HepG2 (cell line): ENCODE data around the gene TMEM107. TPM values are rescaled to one million over a fixed set of nuclear protein-coding genes. Genes with fewer than 3 reads are reported as not detected.

Experiments used
- ARNTL ChIP-seq: sonication (generic); formaldehyde crosslinking; IDR thresholded peaks from 2 replicates; pipeline ENCODE4 v1.4.0; 2020; ENCODE audit warnings: mild to moderate bottlenecking, missing genetic modification reagents
- CAMTA2 ChIP-seq: sonication (generic); formaldehyde crosslinking; IDR thresholded peaks from 2 replicates; pipeline ENCODE4 v1.4.0; 2020; ENCODE audit warnings: mild to moderate bottlenecking, missing genetic modification reagents, borderline replicate concordance
- CC2D1A ChIP-seq: sonication (generic); formaldehyde crosslinking; IDR thresholded peaks from 2 replicates; pipeline ENCODE4 v1.8.1; 2023; ENCODE audit warnings: mild to moderate bottlenecking, missing genetic modification reagents
- EED ChIP-seq: sonication (generic); formaldehyde crosslinking; IDR thresholded peaks from 2 replicates; pipeline ENCODE4 v1.5.0; 2020; ENCODE audit warnings: mild to moderate bottlenecking, missing genetic modification reagents
- EZH2 ChIP-seq: conservative IDR thresholded peaks from 2 replicates; pipeline ENCODE4 v1.6.1; 2012; ENCODE audit warnings: mild to moderate bottlenecking, low read depth, low read length, moderate library complexity
- MAFG ChIP-seq: sonication (generic); formaldehyde crosslinking; IDR thresholded peaks from 2 replicates; pipeline ENCODE4 v1.5.1; 2020; ENCODE audit warnings: mild to moderate bottlenecking, missing genetic modification reagents
- NFATC3 ChIP-seq: sonication (generic); formaldehyde crosslinking; IDR thresholded peaks from 2 replicates; pipeline ENCODE4 v1.5.1; 2020; ENCODE audit warnings: mild to moderate bottlenecking, missing genetic modification reagents
- NR3C1 ChIP-seq: sonication (generic); formaldehyde crosslinking; IDR thresholded peaks from 2 replicates; pipeline ENCODE4 v1.4.0; 2020; ENCODE audit warnings: missing genetic modification reagents
- POLR2A ChIP-seq, 2 experiments: IDR thresholded peaks; 2 replicates each; pipeline ENCODE4 v1.6.1; 2011; ENCODE audit warnings: low read depth in 2 of 2, low read length in 2 of 2, mild to moderate bottlenecking in 1 of 2, moderate library complexity in 1 of 2; ENCODE audit not compliant: insufficient read depth in 1 of 2
- PTBP1 ChIP-seq: fragments of 200-400 bp; formaldehyde crosslinking; IDR thresholded peaks from 2 replicates; pipeline ENCODE4 v1.6.1; 2018; ENCODE audit warnings: low read length, low read depth; ENCODE audit not compliant: poor library complexity, severe bottlenecking
- SP2 ChIP-seq: sonication (generic); formaldehyde crosslinking; IDR thresholded peaks from 2 replicates; pipeline ENCODE4 v1.5.1; 2020; ENCODE audit warnings: mild to moderate bottlenecking, missing genetic modification reagents
- SPEN ChIP-seq: sonication (generic); formaldehyde crosslinking; IDR thresholded peaks from 2 replicates; pipeline ENCODE4 v1.5.1; 2020; ENCODE audit warnings: low read depth, mild to moderate bottlenecking, missing genetic modification reagents
- ZFP90 ChIP-seq: sonication (generic); formaldehyde crosslinking; IDR thresholded peaks from 2 replicates; pipeline ENCODE4 v1.8.0; 2022; ENCODE audit warnings: missing genetic modification reagents, mild to moderate bottlenecking, inconsistent platforms, borderline replicate concordance
- ZNF160 ChIP-seq: sonication (generic); formaldehyde crosslinking; IDR thresholded peaks from 2 replicates; pipeline ENCODE4 v1.8.0; 2022; ENCODE audit warnings: mild to moderate bottlenecking, inconsistent platforms, missing genetic modification reagents
- ZNF224 ChIP-seq: sonication (generic); formaldehyde crosslinking; IDR thresholded peaks from 2 replicates; pipeline ENCODE4 v1.5.0; 2020; ENCODE audit warnings: mild to moderate bottlenecking, missing genetic modification reagents
- ZNF530 ChIP-seq: sonication (generic); formaldehyde crosslinking; IDR thresholded peaks from 2 replicates; pipeline ENCODE4 v1.5.0; 2020; ENCODE audit warnings: low read depth, mild to moderate bottlenecking, missing genetic modification reagents
- ZNF724P ChIP-seq: sonication (generic); formaldehyde crosslinking; IDR thresholded peaks from 2 replicates; pipeline ENCODE4 v1.8.0; 2022; ENCODE audit warnings: missing genetic modification reagents, borderline replicate concordance
- ZSCAN22 ChIP-seq: sonication (generic); formaldehyde crosslinking; IDR thresholded peaks from 2 replicates; pipeline ENCODE4 v1.4.0; 2020; ENCODE audit warnings: mild to moderate bottlenecking, missing genetic modification reagents
- polyA plus RNA-seq, 8 experiments: library from polyadenylated mRNA; depleted of rRNA in 3 of 8; stranded (reverse) in 7 of 8; unstranded in 1 of 8; fragments of >200 nt; fragmentation: Illumina TruSeq in 4 of 8; extraction: Trizol in 4 of 8; gene quantifications; 2 replicates each; pipeline versions ENCODE4 v1.2.1 to v1.2.3, GENCODE V29; 2011 to 2016; ENCODE audit warnings: low read depth in 4 of 8, missing spikeins in 1 of 8, mixed read lengths in 1 of 8; ENCODE audit not compliant: insufficient read depth in 1 of 8
- total RNA-seq, 5 experiments: library from RNA; depleted of rRNA; stranded (reverse); fragments of >200 nt; fragmentation: Illumina TruSeq; extraction: Trizol; gene quantifications; 2 replicates each; pipeline ENCODE4 v1.2.3, GENCODE V29; 2016; ENCODE audit warnings: low read depth in 1 of 5
- TF ChIP-seq, protein P1 (sequence below): sonication (generic); formaldehyde crosslinking; IDR thresholded peaks from 2 replicates; pipeline ENCODE4 v1.5.1; 2020; ENCODE audit warnings: mild to moderate bottlenecking, missing genetic modification reagents, borderline replicate concordance
- TF ChIP-seq, protein P2 (sequence below): sonication (generic); formaldehyde crosslinking; IDR thresholded peaks from 2 replicates; pipeline ENCODE4 v1.4.0; 2020; ENCODE audit warnings: mild to moderate bottlenecking, missing genetic modification reagents
- TF ChIP-seq, protein P3 (sequence below), 2 experiments: sonication (generic) in 1 of 2; formaldehyde crosslinking in 1 of 2; IDR thresholded peaks; 2 replicates each; pipeline versions ENCODE4 v1.5.1 to v1.6.1; 2011 to 2020; ENCODE audit warnings: borderline replicate concordance in 1 of 2, low read depth in 1 of 2, low read length in 1 of 2, mild to moderate bottlenecking in 1 of 2, missing genetic modification reagents in 1 of 2, moderate library complexity in 1 of 2

TMEM107 gene
- total and polyA plus RNA-seq, 2 of the 13 experiments (the other 11 are each of a cell fraction or from before 2014, with no cell fraction given), result 7.2 to 15.3 TPM

DNA sequence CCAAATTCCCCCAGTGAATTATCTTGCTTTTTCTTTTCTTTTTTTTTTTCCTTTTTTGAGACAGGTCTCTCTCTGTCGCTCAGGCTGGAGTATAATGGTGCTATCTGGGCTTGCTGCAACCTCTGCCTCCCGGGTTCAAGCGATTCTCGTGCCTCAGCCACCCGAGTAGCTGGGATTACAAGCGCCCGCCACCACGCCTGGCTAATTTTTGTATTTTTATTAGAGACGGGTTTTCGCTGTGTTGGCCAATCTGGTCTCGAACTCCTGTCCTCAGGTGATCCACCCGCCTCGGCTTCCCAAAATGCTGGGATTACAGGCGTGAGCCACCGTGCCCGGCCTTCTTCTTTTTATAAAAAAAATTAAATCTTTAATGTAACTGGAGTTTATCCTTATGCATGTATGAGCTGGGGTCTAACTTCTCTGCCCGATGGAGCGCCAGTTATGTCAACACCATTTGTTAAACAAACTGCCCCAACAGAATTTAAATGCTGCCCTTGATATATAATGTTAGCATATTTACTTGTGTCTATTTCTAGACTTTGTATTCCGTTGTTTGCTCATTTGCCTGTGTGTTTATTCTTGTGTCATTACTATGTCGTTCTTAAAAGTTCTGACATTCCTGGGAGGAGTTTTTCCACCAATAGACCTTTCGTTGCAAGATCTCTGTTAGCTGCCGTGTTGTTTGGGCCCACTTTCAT is 34.7 kb upstream of the TMEM107 start (continued):
- TF ChIP-seq, protein P1, sequence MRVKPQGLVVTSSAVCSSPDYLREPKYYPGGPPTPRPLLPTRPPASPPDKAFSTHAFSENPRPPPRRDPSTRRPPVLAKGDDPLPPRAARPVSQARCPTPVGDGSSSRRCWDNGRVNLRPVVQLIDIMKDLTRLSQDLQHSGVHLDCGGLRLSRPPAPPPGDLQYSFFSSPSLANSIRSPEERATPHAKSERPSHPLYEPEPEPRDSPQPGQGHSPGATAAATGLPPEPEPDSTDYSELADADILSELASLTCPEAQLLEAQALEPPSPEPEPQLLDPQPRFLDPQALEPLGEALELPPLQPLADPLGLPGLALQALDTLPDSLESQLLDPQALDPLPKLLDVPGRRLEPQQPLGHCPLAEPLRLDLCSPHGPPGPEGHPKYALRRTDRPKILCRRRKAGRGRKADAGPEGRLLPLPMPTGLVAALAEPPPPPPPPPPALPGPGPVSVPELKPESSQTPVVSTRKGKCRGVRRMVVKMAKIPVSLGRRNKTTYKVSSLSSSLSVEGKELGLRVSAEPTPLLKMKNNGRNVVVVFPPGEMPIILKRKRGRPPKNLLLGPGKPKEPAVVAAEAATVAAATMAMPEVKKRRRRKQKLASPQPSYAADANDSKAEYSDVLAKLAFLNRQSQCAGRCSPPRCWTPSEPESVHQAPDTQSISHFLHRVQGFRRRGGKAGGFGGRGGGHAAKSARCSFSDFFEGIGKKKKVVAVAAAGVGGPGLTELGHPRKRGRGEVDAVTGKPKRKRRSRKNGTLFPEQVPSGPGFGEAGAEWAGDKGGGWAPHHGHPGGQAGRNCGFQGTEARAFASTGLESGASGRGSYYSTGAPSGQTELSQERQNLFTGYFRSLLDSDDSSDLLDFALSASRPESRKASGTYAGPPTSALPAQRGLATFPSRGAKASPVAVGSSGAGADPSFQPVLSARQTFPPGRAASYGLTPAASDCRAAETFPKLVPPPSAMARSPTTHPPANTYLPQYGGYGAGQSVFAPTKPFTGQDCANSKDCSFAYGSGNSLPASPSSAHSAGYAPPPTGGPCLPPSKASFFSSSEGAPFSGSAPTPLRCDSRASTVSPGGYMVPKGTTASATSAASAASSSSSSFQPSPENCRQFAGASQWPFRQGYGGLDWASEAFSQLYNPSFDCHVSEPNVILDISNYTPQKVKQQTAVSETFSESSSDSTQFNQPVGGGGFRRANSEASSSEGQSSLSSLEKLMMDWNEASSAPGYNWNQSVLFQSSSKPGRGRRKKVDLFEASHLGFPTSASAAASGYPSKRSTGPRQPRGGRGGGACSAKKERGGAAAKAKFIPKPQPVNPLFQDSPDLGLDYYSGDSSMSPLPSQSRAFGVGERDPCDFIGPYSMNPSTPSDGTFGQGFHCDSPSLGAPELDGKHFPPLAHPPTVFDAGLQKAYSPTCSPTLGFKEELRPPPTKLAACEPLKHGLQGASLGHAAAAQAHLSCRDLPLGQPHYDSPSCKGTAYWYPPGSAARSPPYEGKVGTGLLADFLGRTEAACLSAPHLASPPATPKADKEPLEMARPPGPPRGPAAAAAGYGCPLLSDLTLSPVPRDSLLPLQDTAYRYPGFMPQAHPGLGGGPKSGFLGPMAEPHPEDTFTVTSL (CRISPR knock-in tag), result peak; percentile 39; the same call in 1 of the 2 replicates
- TF ChIP-seq ZFP90 (CRISPR knock-in tag) (no peak), NR3C1 (no peak), MAFG (CRISPR knock-in tag) (no peak), NFATC3 (CRISPR knock-in tag) (no peak), CC2D1A (CRISPR knock-in tag) (no peak), ZNF160 (CRISPR knock-in tag) (no peak), ZNF224 (CRISPR knock-in tag) (no peak), ZSCAN22 (no peak), ZNF724P (CRISPR knock-in tag) (no peak), SP2 (no peak), PTBP1 (no peak), EZH2 (no peak), SPEN (no peak), CAMTA2 (CRISPR knock-in tag) (no peak), POLR2A (IDR thresholded peaks at IDR 0.05; ENCODE audit: insufficient read depth in 1 of 2, low read depth in 2 of 2, low read length in 2 of 2) (peak in 1 of 2 experiments; percentile 41; a peak in 1 of 4 replicates), EED (CRISPR knock-in tag) (no peak), ZNF530 (no peak), ARNTL (no peak)
- TF ChIP-seq, protein P2, sequence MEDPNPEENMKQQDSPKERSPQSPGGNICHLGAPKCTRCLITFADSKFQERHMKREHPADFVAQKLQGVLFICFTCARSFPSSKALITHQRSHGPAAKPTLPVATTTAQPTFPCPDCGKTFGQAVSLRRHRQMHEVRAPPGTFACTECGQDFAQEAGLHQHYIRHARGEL (CRISPR knock-in tag), result no peak
- TF ChIP-seq, protein P3, sequence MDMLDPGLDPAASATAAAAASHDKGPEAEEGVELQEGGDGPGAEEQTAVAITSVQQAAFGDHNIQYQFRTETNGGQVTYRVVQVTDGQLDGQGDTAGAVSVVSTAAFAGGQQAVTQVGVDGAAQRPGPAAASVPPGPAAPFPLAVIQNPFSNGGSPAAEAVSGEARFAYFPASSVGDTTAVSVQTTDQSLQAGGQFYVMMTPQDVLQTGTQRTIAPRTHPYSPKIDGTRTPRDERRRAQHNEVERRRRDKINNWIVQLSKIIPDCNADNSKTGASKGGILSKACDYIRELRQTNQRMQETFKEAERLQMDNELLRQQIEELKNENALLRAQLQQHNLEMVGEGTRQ (IDR thresholded peaks at IDR 0.05; ENCODE audit: low read depth, low read length), result no peak
- TF ChIP-seq, protein P3 (CRISPR knock-in tag; IDR thresholded peaks at IDR 0.05; ENCODE audit: borderline replicate concordance), result no peak
